Epithelial cell of proximal tubule (primary cell): ENCODE data around the gene CANT1. TPM values are rescaled to one million over a fixed set of nuclear protein-coding genes. Genes with fewer than 3 reads are reported as not detected.

Source experiments
- DNase-seq: peaks from one replicate; pipeline ENCODE4 v3.0.0-alpha.2; 2011; ENCODE audit warnings: low read depth
- H3K4me3 ChIP-seq: 2 replicates; pipeline ENCODE4 v1.5.1; 2011; ENCODE audit warnings: low read depth, mild to moderate bottlenecking, low read length
- CTCF ChIP-seq: conservative IDR thresholded peaks from 2 replicates; pipeline ENCODE4 v1.5.1; 2012; ENCODE audit warnings: low read depth, mild to moderate bottlenecking, low read length
- total RNA-seq: library from RNA; depleted of rRNA; stranded (reverse); fragments of >200 nt; gene quantifications from 2 replicates; pipeline ENCODE4 v1.2.3, GENCODE V29; 2015

The CANT1 gene
- total RNA-seq, 1 donor from 2014 or later = 60.3 TPM

GRCh38 chr17:78958641-78959127 is 50.9 kb downstream of the CANT1 start:
- no peak for TF ChIP-seq CTCF
- no peak overlapping the region for H3K4me3 ChIP-seq
- DNase-seq = no peak

GRCh38 chr17:78957128-78957527 is 52.4 kb downstream of the CANT1 start:
- no peak overlapping the region for H3K4me3 ChIP-seq
- DNase-seq = no peak

GRCh38 chr17:78956254-78956653 is 53.3 kb downstream of the CANT1 start:
- no peak for TF ChIP-seq CTCF
- no peak overlapping the region for H3K4me3 ChIP-seq
- DNase-seq = no peak

More at GRCh38 chr17:78957128-78957527, 52.4 kb downstream of the CANT1 start:
- TF ChIP-seq CTCF = no peak

GRCh38 chr17:78954684-78955083 is 54.9 kb downstream of the CANT1 start:
- no peak for TF ChIP-seq CTCF
- DNase-seq = no peak
- H3K4me3 ChIP-seq = no peak overlapping the region

- DNase-seq = no peak
- no peak for TF ChIP-seq CTCF
- no peak overlapping the region for H3K4me3 ChIP-seq
Measured at GRCh38 chr17:78953356-78954350, 55.9 kb downstream of the CANT1 start.

- no peak for DNase-seq
- no peak for TF ChIP-seq CTCF
- no peak overlapping the region for H3K4me3 ChIP-seq
Measured at GRCh38 chr17:78952706-78953105, 56.9 kb downstream of the CANT1 start.
